ENCODE data around the gene CHKA. TPM values are rescaled to one million over a fixed set of nuclear protein-coding genes. Genes with fewer than 3 reads are reported as not detected.

Gene CHKA
- total RNA-seq: 10 to 100 TPM in 1 of 2 experiments, 1 to 10 TPM in 1; 5.3 to 12.9 TPM

- Mint-ChIP-seq H3K4me1 (peaks cover 15% of the 10 kb centered on the region), H3K9me3 (ENCODE audit: low read depth) (no peaks in the 10 kb centered on the region), H3K27me3 (peaks cover 9% of the 10 kb centered on the region), H3K4me3 (peak within 1 kb of the TSS; percentile 66), H3K36me3 (peaks cover 2% of the 10 kb centered on the region), H3K27ac (peak within 1 kb of the TSS; percentile 83)
- DNase-seq (peak; percentile 83), ATAC-seq (peak; percentile 91)
- CTCF ChIA-PET: no interaction called here
Observed at GRCh38 chr11:68121067-68121899, at the start of gene CHKA. CHKA (minus strand) TSS chr11:68121388; CDS start chr11:68121177, 211 bp downstream.

- Mint-ChIP-seq H3K9me3 (ENCODE audit: low read depth) (no peaks in the 10 kb centered on the region), H3K27me3 (no peaks in the 10 kb centered on the region), H3K36me3 (peaks cover 12% of the 10 kb centered on the region), H3K4me1 (no peaks in the 10 kb centered on the region), H3K27ac (no peak overlapping the region), H3K4me3 (no peak overlapping the region)
- CTCF ChIA-PET: interaction anchor here (1.1 kb wide), 1 partner anchor 91 kb away, joined by 3 read pairs; no protein-coding TSS in a partner anchor
- no peak for ATAC-seq
- DNase-seq: no peak
Observed at GRCh38 chr11:68169442-68169841, 48.3 kb upstream of the CHKA start.

- peaks cover 10% of the 10 kb centered on the region for H3K36me3 Mint-ChIP-seq
- H3K4me1 Mint-ChIP-seq: no peaks in the 10 kb centered on the region
- H3K9me3 Mint-ChIP-seq (ENCODE audit: low read depth): no peaks in the 10 kb centered on the region
- no peak overlapping the region for H3K27ac Mint-ChIP-seq
- CTCF ChIA-PET: interaction anchor here (1.1 kb wide), 1 partner anchor 92 kb away, joined by 3 read pairs; no protein-coding TSS in a partner anchor
- H3K27me3 Mint-ChIP-seq: no peaks in the 10 kb centered on the region
- ATAC-seq (no peak), DNase-seq (no peak)
- no peak overlapping the region for H3K4me3 Mint-ChIP-seq
Observed at GRCh38 chr11:68168694-68169093, 47.5 kb upstream of the CHKA start.

- H3K36me3 Mint-ChIP-seq: peaks cover 10% of the 10 kb centered on the region
- H3K27ac Mint-ChIP-seq: no peak overlapping the region
- H3K27me3 Mint-ChIP-seq: no peaks in the 10 kb centered on the region
- H3K9me3 Mint-ChIP-seq (ENCODE audit: low read depth): no peaks in the 10 kb centered on the region
- H3K4me3 Mint-ChIP-seq: no peak overlapping the region
- H3K4me1 Mint-ChIP-seq: no peaks in the 10 kb centered on the region
- DNase-seq: no peak
- CTCF ChIA-PET: no interaction called here
- ATAC-seq: no peak
Observed at GRCh38 chr11:68167474-68167873, 46.3 kb upstream of the CHKA start.

- Mint-ChIP-seq H3K9me3 (ENCODE audit: low read depth) (no peaks in the 10 kb centered on the region), H3K4me1 (no peaks in the 10 kb centered on the region), H3K4me3 (no peak overlapping the region), H3K36me3 (peaks cover 10% of the 10 kb centered on the region), H3K27ac (no peak overlapping the region), H3K27me3 (no peaks in the 10 kb centered on the region)
- ATAC-seq: no peak
- no peak for DNase-seq
- CTCF ChIA-PET: no interaction called here
Observed at GRCh38 chr11:68166969-68167368, 45.8 kb upstream of the CHKA start.

GRCh38 chr11:68165601-68166000, 44.4 kb upstream of the CHKA start:
- CTCF ChIA-PET: no interaction called here
- peaks cover 10% of the 10 kb centered on the region for H3K36me3 Mint-ChIP-seq

GRCh38 chr11:68164437-68164836, 43.2 kb upstream of the CHKA start:
- no peak overlapping the region for H3K27ac Mint-ChIP-seq
- CTCF ChIA-PET: no interaction called here
- no peak for ATAC-seq
- H3K4me3 Mint-ChIP-seq: no peak overlapping the region
- H3K36me3 Mint-ChIP-seq: peaks cover 7% of the 10 kb centered on the region
- H3K9me3 Mint-ChIP-seq (ENCODE audit: low read depth): no peaks in the 10 kb centered on the region
- no peak for DNase-seq
- H3K27me3 Mint-ChIP-seq: no peaks in the 10 kb centered on the region
- no peaks in the 10 kb centered on the region for H3K4me1 Mint-ChIP-seq

More at GRCh38 chr11:68165601-68166000, 44.4 kb upstream of the CHKA start:
- Mint-ChIP-seq H3K9me3 (ENCODE audit: low read depth) (no peaks in the 10 kb centered on the region), H3K4me3 (no peak overlapping the region), H3K27ac (no peak overlapping the region), H3K27me3 (no peaks in the 10 kb centered on the region), H3K4me1 (no peaks in the 10 kb centered on the region)
- ATAC-seq (no peak), DNase-seq (no peak)

- no peaks in the 10 kb centered on the region for H3K4me1 Mint-ChIP-seq
- CTCF ChIA-PET: interaction anchor here (1.0 kb wide), 1 partner anchor 133 kb away, joined by 3 read pairs; no protein-coding TSS in a partner anchor
- H3K27me3 Mint-ChIP-seq: no peaks in the 10 kb centered on the region
- DNase-seq: no peak
- peaks cover 5% of the 10 kb centered on the region for H3K36me3 Mint-ChIP-seq
- no peak overlapping the region for H3K27ac Mint-ChIP-seq
- no peaks in the 10 kb centered on the region for H3K9me3 Mint-ChIP-seq (ENCODE audit: low read depth)
- H3K4me3 Mint-ChIP-seq: no peak overlapping the region
- ATAC-seq: no peak
Observed at GRCh38 chr11:68163691-68164090, 42.5 kb upstream of the CHKA start.

GRCh38 chr11:68160100-68160695, 39.0 kb upstream of the CHKA start:
- no peaks in the 10 kb centered on the region for H3K36me3 Mint-ChIP-seq
- no peaks in the 10 kb centered on the region for H3K4me1 Mint-ChIP-seq
- CTCF ChIA-PET: no interaction called here
- H3K4me3 Mint-ChIP-seq: no peak overlapping the region
- H3K9me3 Mint-ChIP-seq (ENCODE audit: low read depth): no peaks in the 10 kb centered on the region
- H3K27me3 Mint-ChIP-seq: no peaks in the 10 kb centered on the region
- no peak for DNase-seq
- ATAC-seq: no peak
- H3K27ac Mint-ChIP-seq: no peak overlapping the region

GRCh38 chr11:68159665-68160064, 38.5 kb upstream of the CHKA start:
- H3K27me3 Mint-ChIP-seq: no peaks in the 10 kb centered on the region
- no peak overlapping the region for H3K4me3 Mint-ChIP-seq
- H3K27ac Mint-ChIP-seq: no peak overlapping the region
- H3K4me1 Mint-ChIP-seq: no peaks in the 10 kb centered on the region
- no peaks in the 10 kb centered on the region for H3K9me3 Mint-ChIP-seq (ENCODE audit: low read depth)
- CTCF ChIA-PET: no interaction called here
- DNase-seq: no peak
- no peak for ATAC-seq
- no peaks in the 10 kb centered on the region for H3K36me3 Mint-ChIP-seq

GRCh38 chr11:68159161-68159560, 38.0 kb upstream of the CHKA start:
- Mint-ChIP-seq H3K4me1 (no peaks in the 10 kb centered on the region), H3K27me3 (no peaks in the 10 kb centered on the region), H3K9me3 (ENCODE audit: low read depth) (no peaks in the 10 kb centered on the region), H3K27ac (no peak overlapping the region), H3K36me3 (no peaks in the 10 kb centered on the region), H3K4me3 (no peak overlapping the region)
- CTCF ChIA-PET: no interaction called here
- DNase-seq (no peak), ATAC-seq (no peak)

GRCh38 chr11:68158580-68158979, 37.4 kb upstream of the CHKA start:
- no peak overlapping the region for H3K4me3 Mint-ChIP-seq
- H3K27me3 Mint-ChIP-seq: no peaks in the 10 kb centered on the region
- CTCF ChIA-PET: no interaction called here
- H3K4me1 Mint-ChIP-seq: no peaks in the 10 kb centered on the region
- DNase-seq: no peak
- no peaks in the 10 kb centered on the region for H3K9me3 Mint-ChIP-seq (ENCODE audit: low read depth)
- no peaks in the 10 kb centered on the region for H3K36me3 Mint-ChIP-seq
- ATAC-seq: no peak
- no peak overlapping the region for H3K27ac Mint-ChIP-seq

GRCh38 chr11:68153742-68154141, 32.6 kb upstream of the CHKA start:
- ATAC-seq (no peak), DNase-seq (no peak)
- Mint-ChIP-seq H3K4me3 (no peak overlapping the region), H3K4me1 (no peaks in the 10 kb centered on the region), H3K27ac (no peak overlapping the region), H3K36me3 (no peaks in the 10 kb centered on the region), H3K27me3 (no peaks in the 10 kb centered on the region), H3K9me3 (ENCODE audit: low read depth) (no peaks in the 10 kb centered on the region)
- CTCF ChIA-PET: interaction anchor here (0.9 kb wide), 1 partner anchor 21 kb away, joined by 3 read pairs; no protein-coding TSS in a partner anchor

- H3K4me1 Mint-ChIP-seq: no peaks in the 10 kb centered on the region
- ATAC-seq (no peak), DNase-seq (no peak)
- no peak overlapping the region for H3K27ac Mint-ChIP-seq
- no peak overlapping the region for H3K4me3 Mint-ChIP-seq
- H3K27me3 Mint-ChIP-seq: no peaks in the 10 kb centered on the region
- CTCF ChIA-PET: interaction anchor here (0.7 kb wide), 1 partner anchor 48 kb away, joined by 3 read pairs; no protein-coding TSS in a partner anchor
- no peaks in the 10 kb centered on the region for H3K36me3 Mint-ChIP-seq
- no peaks in the 10 kb centered on the region for H3K9me3 Mint-ChIP-seq (ENCODE audit: low read depth)
Observed at GRCh38 chr11:68150037-68150436, 28.8 kb upstream of the CHKA start.

Measured in activated CD8-positive, alpha-beta memory T cell treated with anti-CD3 and anti-CD28 coated beads, Interleukin-2, amount 10 ng/mL, durations not matched to agents 7 days and 5 days (primary cell).